T follicular helper cell (primary cell): Measurements from ENCODE around the gene KLK1.
"Not testable (repeated sequence)": the region's sequence is repeated elsewhere in the genome, so short reads cannot be mapped to it uniquely, and the experiment has no call there.

Experiments
- DNase-seq: peaks from one replicate; pipeline ENCODE4 v3.0.0-alpha.2; 2020; ENCODE audit warnings: low read depth

The KLK1 gene

GRCh38 chr19:50815439-50815838 lies 8.1 kb downstream of the KLK1 start:
- DNase-seq, result no peak

DNA sequence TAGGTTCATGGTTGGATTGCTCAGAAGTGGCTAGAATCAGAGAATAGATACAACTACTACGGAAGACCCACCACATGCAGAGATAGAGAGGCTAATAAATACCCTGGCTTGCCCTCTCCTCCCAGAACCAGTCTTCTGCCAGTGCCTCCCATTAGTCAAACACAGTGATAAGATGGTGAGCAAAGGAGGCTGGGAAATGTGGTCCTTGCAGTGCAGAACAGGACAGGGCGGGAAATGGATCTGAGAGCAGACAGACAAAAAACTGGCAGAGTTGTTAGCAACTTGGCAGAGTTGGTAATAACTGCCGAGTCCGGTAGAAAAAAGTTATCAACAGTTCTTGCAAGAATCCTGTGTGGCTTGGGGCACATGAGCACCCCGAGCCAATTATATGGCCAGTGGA lies 8.7 kb downstream of the KLK1 start:
- no peak for DNase-seq

GRCh38 chr19:50812474-50812873 lies 11.1 kb downstream of the KLK1 start:
- no peak for DNase-seq

GRCh38 chr19:50811622-50812238 lies 11.9 kb downstream of the KLK1 start:
- not testable (repeated sequence) for DNase-seq

DNA sequence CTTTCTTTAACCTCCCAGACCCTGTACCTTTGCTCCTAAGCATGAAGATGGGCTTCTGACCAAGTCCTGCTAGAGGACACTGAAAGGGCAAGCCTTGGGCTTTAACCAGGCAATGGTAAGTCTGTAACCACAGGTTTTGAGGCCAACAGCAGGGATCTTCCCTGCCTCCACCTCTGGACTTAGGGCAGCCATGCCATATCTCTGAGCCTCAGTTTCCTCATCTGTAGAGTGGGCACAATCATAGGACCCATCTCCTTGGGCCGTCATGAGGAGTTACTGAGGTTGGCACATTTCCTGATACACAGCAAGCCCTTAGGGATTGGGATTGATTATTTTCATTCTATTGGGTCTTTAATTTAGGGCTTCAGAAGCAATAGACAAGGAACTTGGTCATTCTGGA lies 14.7 kb downstream of the KLK1 start:
- no peak for DNase-seq

DNA sequence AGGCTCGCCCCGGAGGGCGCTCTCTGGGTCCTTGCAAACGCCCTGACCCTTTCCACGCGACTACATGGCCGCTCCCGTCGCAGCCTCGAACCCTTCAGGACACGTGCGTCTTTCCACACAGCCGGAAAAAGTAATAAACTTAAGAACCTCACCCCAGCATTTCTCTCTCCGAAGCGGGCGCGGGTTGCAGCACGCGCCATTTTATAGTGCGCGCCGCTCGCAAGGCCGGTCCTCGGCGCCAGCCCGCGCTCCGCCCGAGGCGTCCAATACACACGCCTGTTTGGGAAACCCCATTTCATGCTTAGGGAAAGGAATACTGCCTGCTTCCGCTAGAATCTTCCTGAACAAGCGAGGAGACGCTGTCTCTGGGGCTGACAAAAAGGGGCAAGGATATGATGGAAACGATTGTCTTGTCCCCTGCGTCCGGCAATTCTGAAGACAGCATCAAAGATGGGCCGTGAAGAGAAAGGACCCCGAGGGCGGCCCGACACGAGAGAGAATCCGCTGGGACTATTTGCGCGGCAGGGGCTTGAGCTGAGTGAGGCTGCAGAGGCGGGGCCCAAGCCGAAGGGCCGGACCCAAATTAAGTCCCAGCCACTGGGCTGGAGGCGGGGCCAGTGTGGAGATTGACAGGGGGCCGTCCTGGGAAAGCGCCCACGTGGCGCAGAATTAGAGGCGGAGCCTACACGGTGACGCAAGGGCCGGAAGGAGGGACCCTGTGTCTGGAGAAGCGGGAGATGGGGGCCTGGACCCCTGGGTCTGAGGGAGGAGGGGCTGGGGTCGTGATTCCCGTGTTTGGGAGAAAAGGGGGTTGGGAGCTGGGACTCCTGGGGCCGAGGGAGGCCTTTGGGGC lies 18.9 kb downstream of the KLK1 start:
- peak; percentile 95 for DNase-seq

- no peak for DNase-seq
These were observed 19.8 kb downstream of the KLK1 start for GRCh38 chr19:50803633-50804419.

DNA sequence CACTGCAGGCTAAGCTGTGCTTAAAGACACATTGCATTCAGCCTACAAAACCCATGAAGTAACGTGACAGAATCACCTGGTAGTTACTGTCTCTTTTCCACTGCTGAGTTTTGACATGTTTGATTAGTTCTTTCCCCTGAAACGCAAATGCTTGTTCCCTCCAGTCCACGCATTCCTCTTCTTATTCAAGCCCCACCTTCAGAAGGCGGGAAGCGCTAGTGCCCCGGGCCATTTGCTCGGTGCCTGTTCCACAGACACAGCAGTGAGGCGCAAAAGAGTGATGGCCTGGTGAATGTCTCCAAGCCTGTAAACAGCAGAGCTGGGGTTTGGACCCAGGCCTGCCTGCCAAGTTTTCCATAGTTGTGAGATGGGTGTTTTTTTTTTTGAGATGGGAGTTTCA lies 22.5 kb downstream of the KLK1 start:
- DNase-seq, result no peak

DNA sequence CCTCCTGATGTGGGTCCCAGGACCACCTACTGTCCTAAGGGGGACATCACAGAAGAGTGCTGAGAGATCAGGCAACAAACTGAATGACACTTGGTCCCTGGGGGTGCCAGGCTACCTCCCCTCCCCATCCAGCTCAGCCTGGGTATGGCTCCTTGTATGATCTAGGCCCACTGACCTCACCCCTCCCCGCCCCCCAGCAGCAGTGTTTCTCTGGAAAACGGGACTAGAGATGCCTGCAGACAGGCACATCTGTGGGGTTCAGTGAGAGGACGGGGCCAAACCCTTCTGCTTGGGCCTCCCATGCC lies 24.1 kb downstream of the KLK1 start:
- no peak for DNase-seq

DNA sequence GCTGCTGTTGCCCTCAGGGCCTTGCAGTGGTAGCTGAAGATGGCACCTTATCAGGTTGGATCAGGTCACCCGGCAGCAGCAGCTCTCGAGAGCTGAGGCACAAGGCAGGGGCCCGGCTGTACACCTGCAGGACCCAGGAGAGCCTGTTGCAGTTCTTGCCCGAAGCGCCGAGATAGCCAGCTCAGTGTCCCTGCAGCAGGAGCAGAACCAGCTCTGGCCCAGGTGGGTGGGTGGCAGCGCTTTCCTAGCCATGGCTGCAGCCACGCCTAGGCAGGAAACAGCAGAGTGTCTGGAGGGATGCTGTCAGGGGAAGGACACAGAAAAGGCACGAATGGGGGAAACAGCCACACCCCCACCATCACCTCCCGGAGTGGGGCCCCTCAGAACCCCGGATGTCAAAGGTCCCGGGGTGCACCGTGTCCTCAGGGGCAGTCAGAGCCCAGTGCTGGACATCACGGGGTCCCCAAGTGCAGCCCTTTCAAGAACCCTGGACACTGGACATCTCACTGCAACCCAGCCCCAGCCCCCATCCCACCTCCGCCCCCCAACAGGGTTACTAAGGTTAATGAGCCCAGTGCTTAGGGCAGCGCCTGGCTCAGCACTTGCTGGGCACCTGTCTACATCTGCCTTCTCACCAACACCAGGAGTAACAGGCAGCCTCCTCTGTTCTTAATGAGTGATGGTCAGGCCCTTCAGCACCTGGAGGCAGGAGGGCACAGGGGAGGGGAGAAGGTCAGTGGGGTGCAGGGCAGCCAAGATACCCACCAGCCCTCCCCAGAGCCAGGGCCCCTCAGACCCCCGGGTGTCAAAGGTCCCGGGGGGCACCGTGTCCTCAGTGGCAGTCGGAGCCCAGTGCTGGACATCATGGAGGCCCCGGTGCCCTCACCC lies 24.7 kb downstream of the KLK1 start:
- no peak for DNase-seq

DNA sequence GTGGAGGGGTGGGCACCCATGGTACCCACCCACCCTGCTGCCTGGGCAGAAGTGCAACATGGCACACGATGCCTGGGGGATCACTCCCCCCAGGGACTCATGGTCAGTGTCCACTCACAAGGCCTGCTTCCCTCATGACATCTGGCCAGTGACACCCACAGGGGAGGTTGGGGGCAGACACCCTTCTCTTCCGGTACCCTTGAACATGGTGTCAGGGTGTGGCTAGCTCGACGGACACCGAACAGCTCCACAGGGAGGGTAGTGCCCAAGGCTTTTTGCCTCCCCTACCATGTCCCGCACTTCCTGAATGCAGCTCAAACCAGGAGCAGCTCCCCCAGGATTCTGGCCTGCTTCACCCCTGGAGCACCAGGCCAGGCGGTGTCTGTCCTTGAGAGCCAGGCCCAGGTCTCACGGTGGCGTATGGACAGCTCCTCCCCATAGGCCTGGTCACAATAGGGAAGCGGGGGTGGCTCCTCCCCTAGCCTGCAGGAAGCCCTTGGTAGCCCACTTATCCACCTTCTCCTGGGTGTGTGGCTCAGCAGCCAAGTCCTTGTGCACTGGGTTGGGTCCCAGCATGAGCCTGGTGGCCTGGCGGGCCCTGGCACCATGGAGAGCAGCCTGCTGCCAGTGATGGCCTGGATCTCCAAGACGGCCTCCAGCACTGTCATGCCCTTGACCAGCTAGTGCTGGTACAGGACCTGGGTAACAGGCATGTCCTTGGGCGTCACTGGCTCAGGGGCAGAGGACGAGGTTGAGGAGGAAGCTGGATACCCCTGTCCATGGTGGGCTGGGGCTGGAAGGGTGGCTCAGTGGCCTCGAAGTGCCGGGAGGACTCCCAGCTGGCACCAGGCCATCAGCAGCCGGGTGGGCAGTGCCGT lies 25.6 kb downstream of the KLK1 start:
- no peak for DNase-seq

GRCh38 chr19:50797429-50797780 lies 26.2 kb downstream of the KLK1 start:
- DNase-seq, result no peak

DNA sequence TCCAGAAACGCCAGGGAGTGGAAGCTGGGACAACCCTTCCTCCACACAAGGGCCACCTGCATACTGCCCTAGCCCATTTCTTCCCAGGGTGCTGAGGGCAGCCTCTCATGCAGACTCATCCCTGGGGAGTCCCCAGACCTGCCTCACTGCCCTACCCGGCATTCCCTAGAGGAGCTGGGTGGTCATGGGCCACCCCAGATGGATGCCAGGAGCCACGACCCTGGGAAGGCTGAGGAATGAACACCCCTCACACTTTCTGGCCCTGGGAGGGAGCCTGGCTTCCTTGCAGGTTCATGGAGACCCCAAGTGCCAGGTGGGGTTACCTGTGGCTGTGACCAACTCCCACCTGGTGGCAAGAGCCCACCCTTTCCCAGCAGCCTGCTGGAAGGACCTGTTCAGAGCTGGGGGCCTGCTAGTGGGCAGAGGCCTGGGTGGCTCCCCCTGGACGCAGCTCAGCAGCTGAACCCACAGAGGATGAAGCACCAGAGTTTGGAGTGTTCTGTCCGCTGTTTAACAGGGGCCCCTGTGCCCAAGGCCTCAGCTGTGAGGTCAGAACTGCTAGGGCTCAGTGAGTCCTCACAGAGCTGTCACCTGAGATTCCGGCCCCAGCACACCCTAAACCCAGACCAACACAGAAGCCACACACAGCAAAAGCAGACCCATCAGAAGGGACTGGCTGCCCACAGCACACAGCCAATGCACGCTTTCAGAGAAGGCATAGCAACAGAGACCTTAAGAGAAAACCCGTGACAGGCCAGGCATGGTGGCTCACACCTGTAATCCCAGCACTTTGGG lies 26.8 kb downstream of the KLK1 start:
- no peak for DNase-seq

DNA sequence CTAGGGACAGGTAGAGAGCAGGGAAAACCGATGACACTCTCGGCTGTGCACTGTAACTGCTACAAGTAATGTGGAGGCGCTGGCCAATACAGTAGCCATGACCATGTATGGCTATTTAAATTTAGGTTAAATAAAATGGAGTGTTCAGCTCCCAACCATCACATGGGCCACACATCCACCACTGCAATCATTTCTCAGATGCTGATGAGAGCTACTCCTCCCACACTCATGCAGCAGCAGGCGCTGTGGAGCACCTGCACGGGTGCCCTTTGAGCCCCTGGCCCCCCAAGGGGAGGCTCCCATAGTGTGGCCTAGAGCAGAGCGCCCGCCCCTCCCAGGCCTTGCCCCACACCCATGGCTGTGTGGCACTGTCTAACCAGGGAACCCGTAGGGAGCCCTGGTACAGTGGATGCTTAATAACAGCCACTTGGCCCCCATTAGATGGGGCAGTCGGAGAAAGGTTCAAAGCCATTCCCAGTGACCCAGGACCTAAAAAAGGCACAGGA lies 27.4 kb downstream of the KLK1 start:
- no peak for DNase-seq

- no peak for DNase-seq
These were observed 27.9 kb downstream of the KLK1 start for GRCh38 chr19:50795664-50796073.

DNA sequence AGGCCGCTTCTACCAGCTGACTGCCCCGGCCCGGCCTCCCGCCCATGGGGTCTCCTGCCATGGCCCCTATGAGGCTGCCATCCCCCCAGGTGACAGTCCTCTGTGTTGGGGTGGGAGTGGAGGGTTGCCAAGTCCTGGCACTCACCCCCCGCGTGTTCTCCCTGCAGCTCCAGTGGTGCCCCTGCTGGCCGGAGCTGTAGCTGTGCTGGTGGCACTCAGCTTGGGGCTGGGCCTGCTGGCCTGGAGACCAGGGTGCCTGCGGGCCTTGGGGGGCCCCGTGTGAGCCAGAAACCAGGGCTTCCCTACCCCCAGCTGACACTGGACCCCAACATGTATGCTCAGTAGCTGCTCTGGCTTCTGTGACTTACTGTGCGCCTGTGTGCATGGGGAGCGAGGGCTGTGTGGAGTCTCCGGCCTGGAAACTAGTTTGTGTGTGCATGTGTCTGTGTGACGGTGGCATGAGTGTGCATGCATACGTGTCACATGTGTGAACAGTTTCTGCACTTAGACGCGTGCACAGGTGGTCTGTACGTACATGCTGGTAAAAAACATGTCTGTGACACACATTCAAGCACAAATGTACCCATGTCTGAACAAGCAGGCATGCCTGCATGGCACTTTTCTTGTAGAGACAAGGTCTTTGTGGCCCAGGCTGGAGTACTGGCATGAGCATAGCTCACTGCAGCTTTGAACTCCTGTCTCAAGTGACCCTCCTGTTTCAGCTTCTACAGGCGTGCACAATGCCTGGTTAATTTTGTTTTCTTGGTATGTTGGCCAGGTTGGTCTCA lies 28.5 kb downstream of the KLK1 start:
- DNase-seq, result no peak

GRCh38 chr19:50794074-50794875 lies 29.3 kb downstream of the KLK1 start:
- DNase-seq, result no peak

- DNase-seq, result no peak
These were observed 30.0 kb downstream of the KLK1 start for GRCh38 chr19:50793558-50794065.
